Midbrain (tissue), 1 donor: ENCODE measurements around the gene SLC4A1AP.
"Not testable (repeated sequence)": the region's sequence is repeated elsewhere in the genome, so short reads cannot be mapped to it uniquely, and the experiment has no call there.

ENCODE experiments used
- DNase-seq: peaks from one replicate; lab custom pipeline; 2025; lab: John Stamatoyannopoulos, UW

The SLC4A1AP gene

DNA sequence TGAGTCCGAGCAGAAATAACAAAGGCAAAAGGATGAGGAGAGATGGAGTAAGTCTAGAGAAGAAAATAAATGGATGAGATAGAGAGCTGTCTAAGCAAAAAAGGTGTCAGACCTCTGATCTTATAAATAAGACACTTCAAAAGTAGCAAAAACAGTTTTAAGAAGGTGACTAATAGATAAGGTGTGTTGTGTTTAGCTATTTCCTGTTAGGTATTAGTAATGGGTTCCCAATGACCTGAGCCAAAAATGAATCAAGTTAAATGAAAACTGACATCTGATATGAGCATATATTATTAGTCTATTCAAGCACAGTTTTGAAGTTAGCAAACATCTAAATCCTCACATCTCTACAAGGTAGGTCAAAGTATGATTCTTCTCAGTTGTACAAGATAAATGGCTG, 10.9 kb upstream of the SLC4A1AP start:
- no peak for DNase-seq

DNA sequence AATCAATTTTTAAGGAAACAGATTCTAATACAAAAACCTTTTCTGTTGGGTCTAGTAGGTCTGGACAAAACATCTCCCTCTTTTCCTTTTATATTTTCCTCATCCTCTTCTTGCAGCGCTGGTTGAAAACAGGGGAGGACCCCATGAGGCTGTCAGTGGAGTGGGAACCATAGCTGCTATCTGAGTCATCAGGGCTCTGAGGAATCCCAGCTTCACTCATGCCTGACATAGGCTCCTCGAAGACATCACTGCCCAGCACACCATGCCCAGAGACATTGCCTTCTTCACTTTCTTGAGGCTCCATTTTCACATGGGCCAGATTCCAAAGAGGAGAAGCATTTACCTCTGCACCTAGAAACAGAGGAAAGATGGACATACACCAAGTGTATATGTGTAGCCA, 10.3 kb upstream of the SLC4A1AP start:
- no peak for DNase-seq

GRCh38 chr2:27655155-27655951, 8.3 kb upstream of the SLC4A1AP start:
- no peak for DNase-seq

- no peak for DNase-seq
These were observed 2.3 kb upstream of the SLC4A1AP start for GRCh38 chr2:27661371-27661770.

- no peak for DNase-seq
These were observed 475 bp downstream of the SLC4A1AP start for GRCh38 chr2:27664154-27664574.

DNA sequence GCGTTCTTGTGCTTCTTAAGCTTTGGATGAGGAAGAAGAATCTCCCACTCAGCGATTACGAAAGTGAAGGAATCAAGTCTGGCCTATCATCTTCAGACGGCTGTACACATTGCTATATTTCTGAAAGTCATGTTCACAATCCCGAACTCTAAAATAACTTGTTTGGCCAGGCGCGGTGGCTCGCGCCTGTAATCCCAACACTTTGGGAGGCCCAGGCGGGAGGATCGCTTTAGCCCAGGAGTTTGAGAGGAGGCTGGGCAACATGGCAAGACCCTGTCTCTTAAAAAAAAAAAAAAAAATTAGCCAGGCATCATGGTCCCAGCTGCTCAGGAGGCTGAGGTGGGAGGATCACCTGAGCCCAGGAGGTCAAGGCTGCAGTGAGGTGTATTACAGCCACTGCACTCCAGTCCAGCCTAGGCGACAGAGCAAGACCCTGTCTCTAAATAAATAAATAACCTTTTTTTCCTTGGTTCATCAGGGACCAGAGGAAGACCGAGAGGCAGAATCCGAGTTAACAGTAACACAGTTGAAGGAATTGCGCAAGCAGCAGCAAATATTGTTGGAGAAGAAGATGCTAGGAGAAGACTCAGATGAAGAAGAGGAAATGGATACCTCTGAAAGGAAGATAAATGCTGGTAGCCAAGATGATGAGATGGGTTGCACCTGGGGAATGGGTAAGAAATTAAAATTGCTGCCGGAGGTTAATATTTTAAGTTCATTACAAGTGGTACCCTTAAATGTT, 1.1 kb downstream of the SLC4A1AP start:
- DNase-seq: no peak

DNA sequence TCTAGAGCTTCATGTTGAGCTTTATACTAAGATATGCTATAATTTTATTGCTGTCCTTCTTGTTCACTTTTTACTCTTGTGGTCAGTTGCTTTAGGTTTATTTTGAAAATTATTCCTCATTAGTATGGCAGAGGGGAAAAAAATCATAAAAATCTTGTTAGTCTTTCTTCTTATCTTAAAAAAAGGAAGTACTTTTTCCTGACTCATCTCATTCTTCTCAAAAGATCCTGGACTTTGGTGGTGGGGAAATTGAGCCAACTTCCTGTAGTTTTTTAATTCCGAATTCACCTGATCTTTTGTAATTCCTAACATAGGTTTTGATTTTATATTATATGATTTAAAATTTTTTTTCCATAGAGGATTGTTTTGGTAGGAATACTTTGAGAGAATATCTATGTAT, 3.8 kb downstream of the SLC4A1AP start:
- no peak for DNase-seq

DNA sequence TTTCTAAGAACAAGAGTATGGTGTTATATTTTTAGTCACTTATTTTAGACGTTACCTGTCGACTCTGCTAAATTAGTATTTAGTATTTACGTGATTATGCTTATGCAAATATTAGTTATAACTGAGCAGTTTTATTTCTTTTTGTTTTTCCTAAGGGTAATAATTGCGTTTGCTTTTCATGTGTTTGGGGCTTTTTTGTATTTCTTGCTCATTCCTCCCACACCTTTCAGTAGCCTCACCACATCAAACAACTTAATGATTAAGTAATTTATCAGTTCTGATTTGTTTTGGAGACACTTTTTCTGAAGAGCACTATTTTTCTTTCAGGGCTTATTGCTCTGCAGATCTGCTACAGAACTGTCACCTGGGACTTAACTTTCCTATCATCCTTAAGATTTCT, 7.5 kb downstream of the SLC4A1AP start:
- no peak for DNase-seq

- DNase-seq: no peak
These were observed 9.2 kb downstream of the SLC4A1AP start for GRCh38 chr2:27672723-27673486.

DNA sequence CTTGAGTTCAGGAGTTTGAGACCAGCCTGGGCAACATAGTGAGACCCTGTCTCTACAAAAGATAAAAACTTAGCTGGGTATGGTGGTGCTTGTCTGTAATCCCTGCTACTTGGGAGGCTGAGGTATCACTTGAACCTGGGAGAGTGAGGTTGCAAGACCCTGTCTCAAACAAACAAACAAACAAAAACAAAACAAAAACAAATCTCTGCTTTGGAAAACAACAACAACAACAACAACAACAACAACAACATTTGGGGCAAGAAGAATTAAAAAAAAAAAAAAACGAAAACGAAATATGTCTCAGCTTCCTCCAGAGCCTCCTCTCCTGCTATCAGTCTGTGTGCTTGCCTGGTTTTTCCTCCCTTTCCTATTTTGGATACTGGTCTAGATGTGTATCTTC, 16.9 kb downstream of the SLC4A1AP start:
- no peak for DNase-seq

GRCh38 chr2:27681841-27682240, 18.2 kb downstream of the SLC4A1AP start:
- DNase-seq: no peak

DNA sequence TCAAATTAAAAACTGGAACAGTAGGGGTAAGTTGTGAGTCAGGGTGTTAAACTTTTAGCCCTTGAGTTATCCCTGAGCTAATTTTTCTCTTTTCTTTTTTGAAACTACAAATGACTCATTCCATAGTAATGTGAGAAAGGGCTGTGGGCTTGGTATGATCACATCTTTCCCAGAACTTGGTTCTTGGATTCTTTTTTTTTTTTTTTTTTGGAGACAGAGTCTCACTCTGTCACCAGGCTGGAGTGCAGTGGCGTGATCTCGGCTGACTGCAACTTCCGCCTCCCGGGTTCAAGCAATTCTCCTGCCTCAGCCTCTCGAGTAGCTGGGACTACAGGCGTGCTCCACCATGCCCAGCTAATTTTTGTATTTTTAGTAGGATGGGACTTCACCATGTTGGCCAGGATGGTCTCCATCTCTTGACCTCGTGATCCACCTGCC, 18.7 kb downstream of the SLC4A1AP start:
- not testable (repeated sequence) for DNase-seq

GRCh38 chr2:27683390-27684071, 19.8 kb downstream of the SLC4A1AP start:
- DNase-seq: peak; percentile 78

GRCh38 chr2:27685006-27685405, 21.3 kb downstream of the SLC4A1AP start:
- DNase-seq: not testable (repeated sequence)

DNA sequence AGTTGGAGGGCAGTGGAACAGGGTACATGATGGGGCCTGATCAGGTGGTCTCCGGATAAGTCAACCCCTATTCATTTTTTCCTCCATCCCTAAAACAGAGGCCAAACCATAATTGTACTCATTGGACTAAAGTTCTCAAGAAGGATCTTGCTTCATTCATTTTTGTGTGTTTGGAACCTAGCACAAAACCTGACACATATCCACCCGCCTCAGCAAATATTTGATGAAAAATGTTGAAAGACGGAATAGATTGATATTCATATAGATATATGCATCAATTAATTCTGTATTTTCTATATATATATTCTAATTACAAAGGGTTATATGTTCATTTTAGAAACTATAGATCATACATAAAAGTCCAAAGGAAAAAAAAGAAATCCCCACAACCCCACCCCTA, 21.9 kb downstream of the SLC4A1AP start:
- no peak for DNase-seq

GRCh38 chr2:27687232-27687631, 23.5 kb downstream of the SLC4A1AP start:
- DNase-seq: no peak

DNA sequence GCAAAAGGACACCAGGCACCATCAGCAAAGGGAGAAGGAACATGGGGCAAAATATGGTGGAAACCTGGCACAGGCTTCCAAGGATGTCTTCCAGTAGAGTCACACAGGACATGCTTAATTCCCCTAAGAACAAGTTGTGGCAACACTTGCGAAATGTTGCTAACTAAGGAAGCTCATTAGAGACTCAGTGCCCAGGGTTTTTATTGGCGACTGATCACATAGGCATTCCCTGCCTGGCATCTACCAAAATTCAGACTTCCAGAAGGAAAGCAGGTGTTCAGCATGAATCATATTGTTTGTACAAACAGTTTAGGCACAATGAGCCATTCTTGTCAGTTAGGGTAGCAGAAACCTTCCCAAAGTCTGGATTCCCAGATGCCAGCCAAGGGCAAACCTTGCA, 25.7 kb downstream of the SLC4A1AP start:
- DNase-seq: no peak

DNA sequence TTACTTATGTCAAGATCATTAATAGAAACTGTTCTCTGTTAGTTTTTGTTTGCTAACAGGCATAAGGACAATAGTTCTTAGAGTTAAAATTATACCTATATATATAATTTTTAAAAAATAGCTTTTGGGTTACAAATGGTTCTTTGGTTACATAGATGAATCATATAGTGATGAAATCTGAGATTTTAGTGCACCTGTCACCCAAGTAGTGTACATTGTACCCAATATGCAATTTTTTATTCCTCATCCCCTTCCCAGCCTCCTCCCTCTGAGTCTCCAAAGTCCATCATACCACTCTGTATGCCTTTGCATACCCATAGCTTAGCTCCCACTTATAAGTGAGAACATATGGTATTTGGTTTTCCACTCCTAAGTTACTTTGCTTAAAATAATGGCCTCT, 26.4 kb downstream of the SLC4A1AP start:
- DNase-seq: no peak

- no peak for DNase-seq
These were observed 34.0 kb downstream of the SLC4A1AP start for GRCh38 chr2:27697660-27698059.

DNA sequence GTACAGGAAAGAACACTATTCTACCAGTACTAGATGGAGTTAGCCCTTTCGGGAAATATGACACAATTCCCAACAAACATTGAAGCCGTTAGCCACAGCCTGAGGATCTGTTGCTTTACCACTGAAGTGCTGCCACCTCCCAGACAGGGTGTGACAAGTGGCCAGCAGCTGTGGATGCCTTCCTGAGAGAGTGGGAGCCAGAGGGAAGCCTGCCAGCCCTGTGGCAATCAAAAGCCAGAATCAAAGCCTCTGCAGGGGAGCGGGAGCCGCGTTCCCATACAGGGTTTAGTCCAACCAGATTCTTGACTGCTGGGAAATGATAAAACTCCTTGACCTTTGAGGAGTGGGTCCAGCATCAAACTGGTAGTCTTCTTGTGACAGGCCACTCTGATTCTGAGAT, 38.0 kb downstream of the SLC4A1AP start:
- DNase-seq: no peak

DNA sequence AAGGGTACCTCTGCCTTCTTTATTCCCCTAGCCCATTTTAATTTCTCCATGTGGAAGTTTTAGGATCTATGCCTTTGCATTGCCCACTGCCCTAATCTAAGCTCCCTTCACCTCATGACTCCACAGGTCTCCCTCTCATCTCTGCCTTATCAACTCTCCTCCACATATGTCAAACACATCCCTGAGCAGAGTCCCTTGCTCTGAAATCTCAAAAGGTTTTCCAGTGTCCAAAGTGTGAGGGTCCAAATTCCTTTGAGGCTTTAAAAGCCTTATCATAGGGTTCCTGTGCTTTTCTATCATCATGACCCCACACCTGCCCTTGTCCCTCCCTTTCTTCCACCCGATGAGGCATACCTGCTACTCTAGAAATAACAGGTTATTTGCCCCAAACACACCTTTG, 38.6 kb downstream of the SLC4A1AP start:
- no peak for DNase-seq
